H1 (cell line): Measurements from ENCODE around the gene TNPO3. TPM values are rescaled to one million over a fixed set of nuclear protein-coding genes. Genes with fewer than 3 reads are reported as not detected.

ENCODE experiments used
- CTCF ChIA-PET: fragments of 300-600 bp; sonication (Branson Sonifier 250); formaldehyde crosslinking; loops from one replicate; lab custom pipeline; 2021; ENCODE audit not compliant: partially characterized antibody; lab: Charles Lee
- POLR2A ChIA-PET: fragments of 300-600 bp; sonication (Branson Sonifier 250); formaldehyde crosslinking; loops from one replicate; lab custom pipeline; 2021; ENCODE audit warnings: inconsistent platforms; ENCODE audit not compliant: partially characterized antibody; lab: Charles Lee
- DNase-seq, 2 experiments: peaks; one replicate each; pipeline versions ENCODE4 v3.0.0 to v3.0.0-alpha.2; 2010 to 2022; ENCODE audit warnings: low spot score in 2 of 2, low read depth in 1 of 2, mixed read lengths in 1 of 2
- FAIRE-seq: peaks from 2 replicates; lab custom pipeline; 2011; peaks lifted over from hg19 to GRCh38; lab: Jason Lieb, UNC
- H2AFZ ChIP-seq: 2 replicates; pipeline ENCODE4 v1.8.1; 2012; ENCODE audit warnings: low read length, inconsistent platforms
- H2AK5ac ChIP-seq: 2 replicates; pipeline ENCODE4 v1.6.1; 2013; ENCODE audit warnings: low read depth, low read length
- H2BK120ac ChIP-seq: replicated peaks from 2 replicates; pipeline ENCODE3; 2013; ENCODE audit warnings: low read depth, low read length, inconsistent platforms
- H2BK12ac ChIP-seq: 2 replicates; pipeline ENCODE4 v1.6.1; 2013; ENCODE audit warnings: low read depth, low read length
- H2BK15ac ChIP-seq: 2 replicates; pipeline ENCODE4 v1.6.1; 2013; ENCODE audit warnings: low read length
- H2BK20ac ChIP-seq: 2 replicates; pipeline ENCODE4 v1.6.1; 2013; ENCODE audit warnings: low read length
- H2BK5ac ChIP-seq: 2 replicates; pipeline ENCODE4 v1.6.1; 2013; ENCODE audit warnings: low read depth, low read length
- H3K14ac ChIP-seq: 2 replicates; pipeline ENCODE4 v1.6.1; 2013; ENCODE audit warnings: inconsistent platforms; ENCODE audit not compliant: insufficient read length
- H3K18ac ChIP-seq: 2 replicates; pipeline ENCODE4 v1.6.1; 2013; ENCODE audit warnings: low read length; ENCODE audit errors: extremely low read depth
- H3K23ac ChIP-seq: 2 replicates; pipeline ENCODE4 v1.6.1; 2013; ENCODE audit warnings: inconsistent platforms; ENCODE audit not compliant: insufficient read length
- H3K23me2 ChIP-seq: 2 replicates; pipeline ENCODE4 v1.6.1; 2013; ENCODE audit warnings: low read depth, low read length
- H3K27ac ChIP-seq: 2 replicates; pipeline ENCODE4 v1.6.1; 2011; ENCODE audit warnings: low read depth, low read length, inconsistent platforms
- H3K27me3 ChIP-seq, 4 experiments: replicated peaks in 1 of 4; 1 replicate in 1 of 4; 2 replicates in 3 of 4; pipeline versions ENCODE4 v1.6.1 to v1.8.1; 2011 to 2013; ENCODE audit warnings: low read length in 3 of 4, mild to moderate bottlenecking in 3 of 4, inconsistent platforms in 2 of 4, mixed read lengths in 2 of 4, moderate library complexity in 1 of 4; ENCODE audit not compliant: control insufficient read depth in 3 of 4, insufficient read depth in 3 of 4; ENCODE audit errors: extremely low read depth in 1 of 4
- H3K36me3 ChIP-seq, 4 experiments: 2 replicates each; pipeline versions ENCODE4 v1.6.1 to v1.8.1; 2011 to 2013; ENCODE audit warnings: mild to moderate bottlenecking in 4 of 4, low read length in 3 of 4, moderate library complexity in 2 of 4, control low read depth in 1 of 4, inconsistent platforms in 1 of 4; ENCODE audit not compliant: insufficient read depth in 4 of 4, control insufficient read depth in 2 of 4
- H3K4ac ChIP-seq: replicated peaks from 2 replicates; pipeline ENCODE3; 2013; ENCODE audit warnings: low read length, low read depth, mixed read lengths, inconsistent platforms; ENCODE audit not compliant: insufficient read length
- H3K4me1 ChIP-seq, 4 experiments: replicated peaks in 1 of 4; 1 replicate in 1 of 4; 2 replicates in 3 of 4; pipeline versions ENCODE4 v1.6.1 to v1.8.1; 2011 to 2013; ENCODE audit warnings: low read length in 3 of 4, inconsistent platforms in 2 of 4, mixed read lengths in 1 of 4; ENCODE audit not compliant: insufficient read depth in 4 of 4, control insufficient read depth in 3 of 4
- H3K4me2 ChIP-seq, 2 experiments: 2 replicates each; pipeline versions ENCODE4 v1.6.1 to v1.8.1; 2011 to 2013; ENCODE audit warnings: low read depth in 2 of 2, low read length in 2 of 2, control low read depth in 1 of 2, inconsistent platforms in 1 of 2, mild to moderate bottlenecking in 1 of 2; ENCODE audit not compliant: insufficient read depth in 1 of 2
- H3K4me3 ChIP-seq, 4 experiments: fragments of 200-600, 300-600 bp in 1 of 4; sonication (generic), shearing (Covaris generic), sonication (Bioruptor Twin) in 1 of 4; 2 replicates each; pipeline versions ENCODE4 v1.5.1 to v1.8.1; 2011 to 2016; ENCODE audit warnings: low read length in 4 of 4, low read depth in 3 of 4, control low read depth in 2 of 4, inconsistent platforms in 2 of 4, mild to moderate bottlenecking in 2 of 4, mixed read lengths in 1 of 4, moderate library complexity in 1 of 4; ENCODE audit not compliant: insufficient read depth in 2 of 4; ENCODE audit errors: extremely low read depth in 1 of 4
- H3K56ac ChIP-seq: replicated peaks from 2 replicates; pipeline ENCODE3; 2013; ENCODE audit warnings: low read depth, mild to moderate bottlenecking, mixed read lengths, low read length, inconsistent platforms; ENCODE audit not compliant: insufficient read length
- H3K79me1 ChIP-seq: 2 replicates; pipeline ENCODE4 v1.6.1; 2013; ENCODE audit warnings: low read depth, low read length, control low read depth
- H3K79me2 ChIP-seq, 2 experiments: 2 replicates each; pipeline versions ENCODE4 v1.6.1 to v1.8.1; 2012 to 2013; ENCODE audit warnings: low read length in 2 of 2, mild to moderate bottlenecking in 2 of 2, inconsistent platforms in 1 of 2; ENCODE audit not compliant: insufficient read depth in 2 of 2, control insufficient read depth in 1 of 2
- H3K9ac ChIP-seq, 4 experiments: replicated peaks in 1 of 4; 1 replicate in 1 of 4; 2 replicates in 3 of 4; pipeline versions ENCODE4 v1.6.1 to v1.8.1; 2011 to 2013; ENCODE audit warnings: low read depth in 3 of 4, low read length in 3 of 4, control low read depth in 2 of 4, mild to moderate bottlenecking in 2 of 4, moderate library complexity in 2 of 4, inconsistent platforms in 1 of 4; ENCODE audit errors: extremely low read depth in 1 of 4
- H3K9me3 ChIP-seq, 2 experiments: 2 replicates each; pipeline versions ENCODE4 v1.6.1 to v1.8.1; 2012 to 2013; ENCODE audit warnings: mild to moderate bottlenecking in 2 of 2, moderate library complexity in 2 of 2, control low read depth in 1 of 2, inconsistent platforms in 1 of 2, low read depth in 1 of 2, low read length in 1 of 2, mixed read lengths in 1 of 2; ENCODE audit not compliant: insufficient read depth in 2 of 2
- H4K20me1 ChIP-seq, 2 experiments: replicated peaks in 1 of 2; 2 replicates each; pipeline versions ENCODE3 to v1.8.1; 2011 to 2013; ENCODE audit warnings: inconsistent platforms in 2 of 2, low read length in 2 of 2, mild to moderate bottlenecking in 1 of 2; ENCODE audit not compliant: insufficient read depth in 2 of 2, control insufficient read depth in 1 of 2
- H4K5ac ChIP-seq: 2 replicates; pipeline ENCODE4 v1.6.1; 2013; ENCODE audit warnings: low read length, low read depth, mixed read lengths, inconsistent platforms; ENCODE audit not compliant: insufficient read length
- H4K8ac ChIP-seq: 2 replicates; pipeline ENCODE4 v1.8.0; 2013; ENCODE audit warnings: mild to moderate bottlenecking, moderate library complexity, low read length, inconsistent platforms; ENCODE audit not compliant: insufficient read depth; ENCODE audit errors: extremely low read depth
- H4K91ac ChIP-seq: replicated peaks from 2 replicates; pipeline ENCODE3; 2013; ENCODE audit warnings: low read length, mixed read lengths, inconsistent platforms; ENCODE audit not compliant: insufficient read length
- KDM1A ChIP-seq: fragments of 200-600, 300-600 bp; sonication (generic); IDR thresholded peaks from 2 replicates; pipeline ENCODE4 v1.7.1; 2016; ENCODE audit warnings: mild to moderate bottlenecking, low read length, borderline replicate concordance
- SP4 ChIP-seq: IDR thresholded peaks from 2 replicates; pipeline ENCODE4 v1.6.1; 2012; ENCODE audit warnings: low read length, inconsistent platforms
- WGBS, 2 experiments: shearing (Covaris generic) in 1 of 2; methylation state at CpG; one replicate each; pipeline versions ENCODE4 v1.1.6 to v1.1.7; 2013 to 2015; ENCODE audit warnings: low lambda C conversion rate in 2 of 2, mixed read lengths in 2 of 2, inconsistent platforms in 1 of 2, low coverage in 1 of 2, missing lambda C conversion rate in 1 of 2; ENCODE audit not compliant: insufficient replicate concordance in 2 of 2, insufficient coverage in 1 of 2, insufficient read length in 1 of 2; ENCODE audit errors: extremely low coverage in 1 of 2, missing lambda C conversion rate in 1 of 2; 5-methylcytosine and 5-hydroxymethylcytosine counted together
- polyA plus RNA-seq, 7 experiments: library from polyadenylated mRNA; depleted of rRNA in 3 of 7; stranded (reverse) in 5 of 7; unstranded in 2 of 7; fragments of >200 nt in 5 of 7; fragments of 200-250 nt in 2 of 7; gene quantifications; 1 replicate in 5 of 7; 2 replicates in 1 of 7; 4 replicates in 1 of 7; pipeline versions ENCODE4 v1.2.1 to v1.2.3, GENCODE V29; 2011 to 2013; ENCODE audit warnings: missing spikeins in 2 of 7, mixed read lengths in 2 of 7
- total RNA-seq: library from RNA; stranded (reverse); fragmentation: NEBNext Ultra II Directional; extraction: Animal tissue kit (Norgen Biotek cat#: 25700); gene quantifications from 2 replicates; pipeline ENCODE4 v1.2.1, GENCODE V29; 2021

TNPO3 gene
- total and polyA plus RNA-seq, 2 of the 8 experiments (the other 6 are each of a cell fraction or from before 2014, with no cell fraction given), result 67.6 to 99.2 TPM

GRCh38 chr7:129089521-129090212 is 34.8 kb upstream of the TNPO3 start:
- Histone ChIP-seq H4K20me1 (no peaks in the 10 kb centered on the region), H3K4me3 (no peak overlapping the region), H3K4ac (no peak overlapping the region), H3K23me2 (no peaks in the 10 kb centered on the region)
- POLR2A ChIA-PET, result no interaction called here
- DNase-seq, result no peak
- TF ChIP-seq SP4, result no peak
- TF ChIP-seq KDM1A, result no peak
- TF ChIP-seq, all 59 proteins: peak for 0
- no peaks in the 10 kb centered on the region for H3K9me3 ChIP-seq
- no peak overlapping the region for H3K4me2 ChIP-seq
- FAIRE-seq, result no peak
- no peak overlapping the region for H3K23ac ChIP-seq
- no peaks in the 10 kb centered on the region for H3K27me3 ChIP-seq
- H2AFZ ChIP-seq, result peak overlapping the region; percentile 93; the same call in 1 of the 2 replicates
- no peak overlapping the region for H2BK20ac ChIP-seq
- no peaks in the 10 kb centered on the region for H3K36me3 ChIP-seq
- no peak overlapping the region for H4K5ac ChIP-seq
- H3K18ac ChIP-seq, result no peak overlapping the region
- no peak overlapping the region for H2BK120ac ChIP-seq
- H3K79me2 ChIP-seq, result no peaks in the 10 kb centered on the region
- no peaks in the 10 kb centered on the region for H3K79me1 ChIP-seq
- no peak overlapping the region for H3K56ac ChIP-seq
- no peak overlapping the region for H4K8ac ChIP-seq
- CTCF ChIA-PET, result interaction anchor here (0.6 to 3.8 kb wide), 11 partner anchors 10 to 518 kb away, joined by 3 to 30 read pairs (median 4); partner anchors contain the start of gene KCP
- H3K27ac ChIP-seq, result no peak overlapping the region
- H3K14ac ChIP-seq, result no peak overlapping the region
- H2AK5ac ChIP-seq, result no peak overlapping the region
- H2BK15ac ChIP-seq, result no peak overlapping the region
- no peak overlapping the region for H2BK12ac ChIP-seq
- H4K91ac ChIP-seq, result no peak overlapping the region
- no peak overlapping the region for H3K9ac ChIP-seq
- WGBS, 2 experiments, result 86% methylated on average over 4 of the region's 4 CpGs; no CpG with 5 or more reads in 1 of the 2 experiments
- no peaks in the 10 kb centered on the region for H3K4me1 ChIP-seq
- no peak overlapping the region for H2BK5ac ChIP-seq
